ENCODE results near the gene TIAM2. TPM values are rescaled to one million over a fixed set of nuclear protein-coding genes. Genes with fewer than 3 reads are reported as not detected.

TIAM2 gene
- total and polyA plus RNA-seq, 2 donors (not counting 3 experiments of a cell fraction or from before 2014, with no cell fraction given) = 9.6 to 18.5 TPM

DNA sequence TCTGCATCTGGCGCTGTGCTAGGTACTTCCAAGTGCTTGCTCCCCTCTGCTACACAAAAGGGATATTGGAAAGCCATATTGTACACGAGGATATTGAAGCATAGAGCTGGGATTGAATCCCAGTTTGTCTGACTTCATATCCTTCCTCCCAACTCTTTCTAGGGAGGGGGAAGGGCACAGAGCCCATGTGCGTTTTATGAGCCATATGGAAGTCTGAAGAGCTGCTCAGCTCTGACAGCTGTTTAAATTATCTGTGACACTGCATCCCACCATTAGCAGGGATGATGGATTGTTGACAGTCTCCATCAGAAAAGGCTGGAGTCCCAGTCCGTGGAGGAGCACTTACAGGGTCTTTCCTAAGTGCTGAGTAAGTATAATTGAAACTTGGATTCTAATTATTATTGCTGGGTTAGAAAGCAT, 18.4 kb downstream of the TIAM2 start:
- intact Hi-C loops (cut with micrococcal nuclease) = loop anchor here (1.0 to 5.0 kb wide), 3 partner anchors 81 to 158 kb away; no protein-coding TSS in a partner anchor
- peak; percentile 89 for DNase-seq (ENCODE audit: low read depth, low spot score)
- dilution Hi-C loops (cut with MboI; ENCODE audit: extremely low pct_ligation_motif_present, low sequenced_read_pairs) = no loop called here

GRCh38 chr6:155014137-155014536, 19.0 kb downstream of the TIAM2 start:
- H3K79me2 ChIP-seq (ENCODE audit: control insufficient read depth, insufficient read depth, low read length) = peaks cover 14% of the 10 kb centered on the region
- FAIRE-seq (peak; percentile 67), DNase-seq (ENCODE audit: low read depth, low spot score) (peak; percentile 36)
- H3K9ac ChIP-seq (replicated peaks; ENCODE audit: extremely low read depth, insufficient read depth, low read length) = peak overlapping the region; percentile 68
- H3K9me3 ChIP-seq (replicated peaks; ENCODE audit: control insufficient read depth, insufficient read depth, low read length) = no peaks in the 10 kb centered on the region
- POLR2A ChIA-PET = no interaction called here
- intact Hi-C loops (cut with micrococcal nuclease) = loop anchor here (1.0 to 5.0 kb wide), 3 partner anchors 12 to 128 kb away; no protein-coding TSS in a partner anchor
- no peak for TF ChIP-seq EZH2 (IDR thresholded peaks at IDR 0.05; ENCODE audit: borderline replicate concordance, low read depth, low read length, severe bottlenecking)
- no peak for TF ChIP-seq FOS (IDR thresholded peaks at IDR 0.05; ENCODE audit: borderline replicate concordance, insufficient read depth, low read length)
- TF ChIP-seq POLR2A (IDR thresholded peaks at IDR 0.05; ENCODE audit: low read depth, low read length) = no peak
- TF ChIP-seq GATA2 (IDR thresholded peaks at IDR 0.05; ENCODE audit: insufficient read depth, insufficient read length, low read depth, low read length) = no peak
- H3K4me2 ChIP-seq (ENCODE audit: insufficient read depth, low read length) = peak overlapping the region; percentile 97
- BruUV-seq (replicated peaks) = no TSS peak
- H3K4me1 ChIP-seq (ENCODE audit: control insufficient read depth, extremely low read depth, insufficient read depth, low read length) = peaks cover 25% of the 10 kb centered on the region
- H3K36me3 ChIP-seq (ENCODE audit: control insufficient read depth in 2 of 2, extremely low read depth in 1 of 2, insufficient read depth in 2 of 2, low read length in 2 of 2) = no peaks in the 10 kb centered on the region
- dilution Hi-C loops (cut with MboI; ENCODE audit: extremely low pct_ligation_motif_present, low sequenced_read_pairs) = no loop called here
- H2AFZ ChIP-seq (ENCODE audit: low read depth, low read length) = no peak overlapping the region
- H4K20me1 ChIP-seq (replicated peaks; ENCODE audit: control insufficient read depth, extremely low read depth, insufficient read depth, low read length) = no peaks in the 10 kb centered on the region
- peak overlapping the region; percentile 41 for H3K27ac ChIP-seq (ENCODE audit: insufficient read depth, low read depth, low read length)
- no peaks in the 10 kb centered on the region for H3K9me1 ChIP-seq (replicated peaks; ENCODE audit: control insufficient read depth, extremely low read depth, insufficient read depth, low read length)
- H3K4me3 ChIP-seq (replicated peaks in 1 of 3; ENCODE audit: insufficient read depth in 1 of 3, low read depth in 1 of 3, low read length in 3 of 3) = peak overlapping the region in 2 of 3 experiments; percentile 39 to 65
- CTCF ChIA-PET = interaction anchor here (0.7 to 1.3 kb wide), 5 partner anchors 13 to 146 kb away, joined by 3 to 4 read pairs (median 3); no protein-coding TSS in a partner anchor
- no peaks in the 10 kb centered on the region for H3K27me3 ChIP-seq (ENCODE audit: control insufficient read depth in 2 of 2, insufficient read depth in 2 of 2, low read length in 2 of 2)

More for the DNA sequence above, 18.4 kb downstream of the TIAM2 start:
- Histone ChIP-seq H3K4me2 (ENCODE audit: insufficient read depth, low read length) (peak overlapping the region; percentile 97), H3K9me3 (replicated peaks; ENCODE audit: control insufficient read depth, insufficient read depth, low read length) (no peaks in the 10 kb centered on the region), H4K20me1 (replicated peaks; ENCODE audit: control insufficient read depth, extremely low read depth, insufficient read depth, low read length) (no peaks in the 10 kb centered on the region), H3K9ac (replicated peaks; ENCODE audit: extremely low read depth, insufficient read depth, low read length) (peak overlapping the region; percentile 68), H3K27ac (ENCODE audit: insufficient read depth, low read depth, low read length) (peak overlapping the region; percentile 41), H3K4me3 (replicated peaks in 1 of 3; ENCODE audit: insufficient read depth in 1 of 3, low read depth in 1 of 3, low read length in 3 of 3) (peak overlapping the region in 2 of 3 experiments; percentile 39 to 65), H2AFZ (ENCODE audit: low read depth, low read length) (peak overlapping the region; percentile 82), H3K79me2 (ENCODE audit: control insufficient read depth, insufficient read depth, low read length) (peaks cover 14% of the 10 kb centered on the region), H3K9me1 (replicated peaks; ENCODE audit: control insufficient read depth, extremely low read depth, insufficient read depth, low read length) (no peaks in the 10 kb centered on the region), H3K4me1 (ENCODE audit: control insufficient read depth, extremely low read depth, insufficient read depth, low read length) (peaks cover 25% of the 10 kb centered on the region), H3K27me3 (ENCODE audit: control insufficient read depth in 2 of 2, insufficient read depth in 2 of 2, low read length in 2 of 2) (no peaks in the 10 kb centered on the region), H3K36me3 (ENCODE audit: control insufficient read depth in 2 of 2, extremely low read depth in 1 of 2, insufficient read depth in 2 of 2, low read length in 2 of 2) (no peaks in the 10 kb centered on the region)
- no TSS peak for BruUV-seq (replicated peaks)
- POLR2A ChIA-PET = interaction anchor here (0.7 kb wide), 1 partner anchor 9 kb away, joined by 3 read pairs; no protein-coding TSS in a partner anchor
- CTCF ChIA-PET = interaction anchor here (0.7 to 1.5 kb wide), 9 partner anchors 9 to 158 kb away, joined by 3 to 5 read pairs (median 4); no protein-coding TSS in a partner anchor
- peak; percentile 93 for FAIRE-seq
- TF ChIP-seq POLR2A (IDR thresholded peaks at IDR 0.05; ENCODE audit: low read depth, low read length) (no peak), MYC (IDR thresholded peaks at IDR 0.05; ENCODE audit: low read depth, low read length) (peak; percentile 95), POLR2AphosphoS5 (IDR thresholded peaks at IDR 0.05; ENCODE audit: insufficient read depth, low read depth, low read length) (peak; percentile 28), JUN (IDR thresholded peaks at IDR 0.05; ENCODE audit: borderline replicate concordance, insufficient read depth, insufficient read length, low read depth) (peak; percentile 45)
- TF ChIP-seq, protein P1, sequence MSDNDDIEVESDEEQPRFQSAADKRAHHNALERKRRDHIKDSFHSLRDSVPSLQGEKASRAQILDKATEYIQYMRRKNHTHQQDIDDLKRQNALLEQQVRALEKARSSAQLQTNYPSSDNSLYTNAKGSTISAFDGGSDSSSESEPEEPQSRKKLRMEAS (IDR thresholded peaks at IDR 0.05; ENCODE audit: insufficient read depth, insufficient read length) = peak; percentile 81

Measured in endothelial cell of umbilical vein (primary cell).